NCI-H748 treated with DMSO at 0.1 percent for 48 hours (cell line): Measurements from ENCODE around the gene SYNDIG1.

Experiments used
- DNase-seq: peaks from one replicate; lab custom pipeline; 2025; lab: John Stamatoyannopoulos, UW

SYNDIG1 gene

DNA sequence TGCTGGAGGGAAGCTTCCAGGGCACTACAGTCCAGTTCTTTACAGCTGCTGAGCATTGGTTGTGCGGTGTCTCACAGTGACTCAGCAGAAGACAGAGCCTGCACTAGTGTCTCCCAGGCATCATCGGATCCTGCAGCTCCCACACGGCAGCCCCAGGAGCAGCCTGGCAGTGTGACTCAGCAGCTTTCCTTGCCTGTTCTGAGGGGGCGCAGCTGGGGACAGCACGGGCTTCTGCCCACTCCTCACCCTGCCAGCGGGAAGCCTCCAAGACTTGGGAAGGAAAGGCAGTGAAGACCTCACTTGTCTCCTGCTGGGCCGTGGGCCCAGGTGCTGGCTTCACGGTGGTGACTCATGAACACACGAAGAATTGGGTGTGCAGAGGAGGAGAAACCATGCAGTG, 165.4 kb downstream of the SYNDIG1 start:
- no peak for DNase-seq

DNA sequence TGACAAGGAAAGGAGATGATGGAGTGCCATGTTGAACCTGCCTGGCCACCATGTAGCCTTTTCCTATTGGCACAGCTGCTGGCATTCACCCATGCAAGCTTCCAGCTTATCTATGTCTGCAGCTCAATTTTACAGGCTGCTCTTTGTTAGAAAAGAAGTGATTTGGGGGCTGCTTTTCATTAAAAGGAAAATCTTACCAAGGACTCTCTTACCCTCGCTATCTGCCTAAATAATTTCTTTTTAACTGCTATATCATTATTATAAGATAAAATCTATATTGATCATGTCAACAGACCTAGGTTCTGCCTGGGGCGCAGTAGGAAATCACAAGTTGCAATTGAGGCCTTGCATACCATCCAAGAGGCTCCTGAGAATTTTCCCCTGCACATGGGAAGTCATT, 167.2 kb downstream of the SYNDIG1 start:
- no peak for DNase-seq

DNA sequence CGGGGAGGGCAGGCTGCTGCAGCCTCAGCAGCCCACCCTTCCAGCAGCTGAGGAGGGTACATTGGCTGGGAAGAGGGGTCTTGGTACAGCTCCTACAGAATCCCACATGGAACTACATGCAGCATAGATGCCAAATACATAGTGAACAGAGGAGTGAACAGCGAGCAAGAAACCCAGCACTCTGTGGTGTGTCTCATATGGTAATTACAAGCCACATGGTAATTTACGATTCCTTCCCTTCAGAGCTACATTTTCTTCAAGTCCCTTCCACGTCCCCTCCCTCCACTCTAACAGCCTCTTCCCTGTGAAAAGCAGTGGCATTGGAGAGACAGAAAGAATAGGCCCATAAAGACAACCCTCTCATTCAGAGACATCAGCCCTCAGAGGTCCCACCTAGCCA, 167.7 kb downstream of the SYNDIG1 start:
- no peak for DNase-seq

- no peak for DNase-seq
Observed at GRCh38 chr20:24637941-24638340, 168.5 kb downstream of the SYNDIG1 start.

- DNase-seq = no peak
Observed at GRCh38 chr20:24638591-24639548, 169.4 kb downstream of the SYNDIG1 start.

- no peak for DNase-seq
Observed at GRCh38 chr20:24640276-24640675, 170.8 kb downstream of the SYNDIG1 start.

DNA sequence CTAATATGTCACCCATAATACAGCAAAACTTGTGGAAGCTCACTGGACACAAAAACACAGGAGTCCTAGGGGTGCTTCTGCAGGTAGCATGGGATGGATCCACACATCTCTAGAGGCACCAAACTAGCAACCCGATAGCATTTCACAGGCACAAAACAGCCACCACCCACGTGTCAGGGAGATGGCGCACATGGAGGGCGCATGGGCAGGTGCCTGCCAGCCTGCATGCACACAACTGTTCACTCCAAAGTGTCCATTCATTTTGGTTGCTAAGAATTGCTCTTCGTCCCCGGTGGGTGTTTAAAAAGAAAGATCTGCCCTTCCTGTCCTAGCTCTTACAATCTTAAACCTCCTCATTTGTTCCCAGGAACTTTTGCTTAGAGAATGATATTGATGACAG, 171.3 kb downstream of the SYNDIG1 start:
- DNase-seq = no peak

- DNase-seq = no peak
Observed at GRCh38 chr20:24643731-24644626, 174.6 kb downstream of the SYNDIG1 start.

GRCh38 chr20:24646321-24646720, 176.9 kb downstream of the SYNDIG1 start:
- no peak for DNase-seq

GRCh38 chr20:24647713-24648112, 178.3 kb downstream of the SYNDIG1 start:
- DNase-seq = no peak

GRCh38 chr20:24648481-24648880, 179.1 kb downstream of the SYNDIG1 start:
- DNase-seq = no peak

DNA sequence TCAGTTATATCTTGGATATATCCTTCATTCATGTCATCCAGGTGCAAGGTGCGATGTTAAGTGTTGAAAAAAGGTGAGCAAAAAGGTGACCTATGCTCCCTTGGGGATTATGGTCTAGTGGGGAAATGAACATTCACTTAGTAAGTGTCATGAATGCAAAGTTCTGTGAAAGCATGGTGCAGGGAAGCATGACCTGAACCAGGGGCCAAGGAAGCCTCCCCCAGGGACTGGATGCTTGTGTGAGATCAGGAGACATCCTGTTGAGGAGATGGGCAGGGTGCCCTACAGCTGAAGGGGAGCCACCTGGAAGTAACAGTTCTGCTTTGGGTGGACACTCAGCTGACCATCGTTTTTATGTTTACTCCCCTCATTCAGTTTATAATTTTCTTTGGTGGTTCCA, 179.5 kb downstream of the SYNDIG1 start:
- DNase-seq = no peak

DNA sequence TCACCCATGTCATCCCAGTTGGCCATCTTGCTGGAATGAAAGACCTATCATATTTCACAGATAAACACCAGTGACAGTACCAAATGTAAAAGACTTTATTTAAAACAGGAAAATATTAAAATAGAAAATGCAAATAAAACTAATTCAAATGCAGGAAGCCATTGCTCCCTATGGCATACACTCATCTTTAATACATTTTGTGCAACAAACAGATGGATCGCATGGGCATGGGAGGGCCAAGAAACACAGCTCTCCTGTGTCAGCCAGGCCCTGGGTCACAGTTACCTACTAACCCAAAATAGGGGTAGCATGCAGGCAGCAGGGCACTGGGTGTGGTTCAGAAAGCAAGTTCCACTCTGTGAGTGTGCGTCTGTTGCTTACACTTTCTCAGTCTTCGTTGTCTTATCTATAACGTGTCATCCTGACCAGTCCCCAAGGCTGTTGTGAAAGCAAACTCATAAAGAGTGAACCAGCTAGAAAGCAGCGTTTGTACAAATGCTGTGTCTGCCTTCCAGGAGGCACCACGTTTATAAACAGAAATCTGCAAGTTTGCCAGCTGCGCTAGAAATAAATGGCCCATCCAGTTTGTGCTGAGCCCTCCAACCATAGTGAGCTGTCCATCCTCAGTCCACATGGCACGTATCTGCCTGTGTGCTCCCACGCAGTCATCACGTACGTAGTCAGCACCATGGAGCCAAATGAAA, 180.5 kb downstream of the SYNDIG1 start:
- DNase-seq = no peak

DNA sequence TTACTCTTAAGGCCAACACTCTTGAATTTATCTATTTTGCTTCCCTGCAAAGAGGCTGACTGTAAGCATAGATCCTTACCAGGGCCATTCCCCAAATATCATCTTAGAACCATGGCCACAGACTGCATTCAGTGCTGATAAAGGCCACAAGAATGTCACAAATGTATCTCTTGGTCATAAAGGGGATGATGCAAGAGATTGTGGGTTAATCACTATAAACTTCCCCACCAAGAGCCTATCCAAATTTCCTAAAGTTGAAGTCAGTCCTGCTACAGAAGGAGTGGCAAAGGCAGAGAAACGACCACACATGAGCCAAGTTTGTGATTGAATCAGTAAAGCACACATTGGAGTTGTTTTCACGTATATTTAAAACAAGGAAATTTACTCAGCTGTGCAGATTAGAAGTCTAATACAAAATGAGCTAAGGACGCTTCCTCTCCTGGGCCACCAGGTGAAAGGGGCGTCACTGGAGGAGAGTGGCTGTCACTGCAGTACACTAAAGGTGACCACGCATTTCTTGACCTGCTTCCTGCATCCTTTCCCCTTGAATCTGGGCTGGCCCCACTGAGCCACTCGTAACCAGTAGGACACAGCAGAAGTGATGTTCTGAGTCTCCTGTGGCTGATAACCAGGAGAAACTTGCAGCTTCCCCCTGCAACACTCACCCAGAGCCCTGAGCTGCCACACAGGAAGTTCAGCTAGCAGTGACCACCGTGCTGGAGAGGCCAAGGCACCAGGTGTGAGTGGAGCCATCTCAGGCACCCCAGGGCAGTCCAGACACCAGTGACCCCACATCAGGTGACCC, 181.9 kb downstream of the SYNDIG1 start:
- DNase-seq = no peak

- DNase-seq = no peak
Observed at GRCh38 chr20:24651976-24652345, 182.5 kb downstream of the SYNDIG1 start.

DNA sequence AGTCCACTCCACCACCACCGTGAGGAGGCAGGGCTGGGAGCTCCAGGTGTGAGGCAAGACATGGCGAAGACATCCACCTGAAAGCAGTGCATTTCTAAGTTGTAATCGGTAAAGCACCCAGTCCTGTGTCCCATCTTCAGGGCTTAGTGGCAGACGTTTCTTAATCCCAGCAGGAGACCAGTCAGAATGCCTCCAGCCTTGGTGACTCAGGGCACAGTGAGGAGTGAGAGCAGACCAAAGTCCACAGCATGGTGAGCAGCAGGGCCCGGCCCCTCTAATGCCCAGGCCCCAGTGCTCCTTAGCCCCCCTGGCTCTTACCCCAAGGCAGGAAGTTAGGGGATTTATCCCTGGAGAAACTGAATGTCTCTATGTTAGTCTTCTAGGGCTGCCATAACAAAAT, 183.9 kb downstream of the SYNDIG1 start:
- no peak for DNase-seq

DNA sequence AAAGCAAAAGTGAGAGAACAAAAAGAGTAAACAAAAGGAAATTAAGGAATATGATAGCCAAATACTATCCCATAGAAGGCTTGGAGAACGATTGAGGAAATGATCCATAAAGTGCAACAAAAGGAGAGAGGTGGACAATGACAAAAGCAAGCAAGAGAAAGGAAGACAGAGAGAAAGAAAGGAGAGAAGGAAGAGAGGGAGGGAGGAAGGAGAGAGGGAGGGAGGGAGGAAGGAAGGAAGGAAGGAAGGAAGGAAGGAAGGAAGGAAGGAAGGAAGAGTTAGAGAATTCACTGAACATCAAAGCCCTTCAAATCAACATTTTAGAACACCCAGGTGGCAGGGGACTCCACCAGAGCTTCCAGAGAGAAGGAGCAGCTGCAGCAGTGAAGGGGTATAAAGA, 185.0 kb downstream of the SYNDIG1 start:
- no peak for DNase-seq

- no peak for DNase-seq
Observed at GRCh38 chr20:24656391-24656790, 187.0 kb downstream of the SYNDIG1 start.

- DNase-seq = no peak
Observed at GRCh38 chr20:24657196-24657595, 187.8 kb downstream of the SYNDIG1 start.

- no peak for DNase-seq
Observed at GRCh38 chr20:24657878-24658620, 188.6 kb downstream of the SYNDIG1 start.
